ENCODE results near the gene PRKAG3. TPM values are rescaled to one million over a fixed set of nuclear protein-coding genes. Genes with fewer than 3 reads are reported as not detected.

Gene PRKAG3
- total and polyA plus RNA-seq, 2 donors (not counting 1 experiment from before 2014, with no cell fraction given): not detected

GRCh38 chr2:218877331-218877730, 45.7 kb upstream of the PRKAG3 start:
- Histone ChIP-seq H3K79me2 (ENCODE audit: control insufficient read depth, insufficient read depth, low read length) (peaks cover 2% of the 10 kb centered on the region), H3K9ac (ENCODE audit: low read length) (no peak overlapping the region), H2AFZ (ENCODE audit: insufficient read depth, low read depth, low read length, poor library complexity, severe bottlenecking) (no peak overlapping the region), H3K27ac (ENCODE audit: low read length in 2 of 2) (no peak overlapping the region), H4K20me1 (ENCODE audit: control insufficient read depth, insufficient read depth, low read length, poor library complexity, severe bottlenecking) (no peaks in the 10 kb centered on the region), H3K36me3 (replicated peaks in 1 of 2; ENCODE audit: control extremely low read depth in 1 of 2, control insufficient read depth in 1 of 2, extremely low read depth in 1 of 2, insufficient read depth in 2 of 2, low read length in 1 of 2) (no peaks in the 10 kb centered on the region), H3K27me3 (replicated peaks in 1 of 4; ENCODE audit: control extremely low read depth in 1 of 4, control insufficient read depth in 3 of 4, insufficient read depth in 4 of 4, low read length in 3 of 4) (peaks cover 0 to 34% (median 14%) of the 10 kb centered on the region in 4 experiments), H3K9me3 (ENCODE audit: control extremely low read depth in 1 of 3, control insufficient read depth in 2 of 3, insufficient read depth in 1 of 3, low read length in 2 of 3) (no peaks in the 10 kb centered on the region), H3K4me2 (replicated peaks; ENCODE audit: low read depth, low read length, poor library complexity, severe bottlenecking) (peak overlapping the region; percentile 24), H3K4me3 (ENCODE audit: control extremely low read depth in 1 of 5, extremely low read depth in 1 of 5, insufficient read depth in 1 of 5, low read depth in 2 of 5, low read length in 4 of 5) (no peak overlapping the region), H3K4me1 (ENCODE audit: control insufficient read depth in 2 of 2, insufficient read depth in 2 of 2, low read length in 2 of 2) (peaks cover 54 to 70% of the 10 kb centered on the region in 2 donors)
- intact Hi-C loops (cut with micrococcal nuclease): loop anchor here (5.0 to 10.0 kb wide), 2 partner anchors 105 to 163 kb away; partner anchors contain the start of gene TTLL4
- no peak for TF ChIP-seq EZH2 (IDR thresholded peaks at IDR 0.05; ENCODE audit: borderline replicate concordance, insufficient read depth, low read depth, low read length, poor library complexity, severe bottlenecking)
- TF ChIP-seq, protein P1, sequence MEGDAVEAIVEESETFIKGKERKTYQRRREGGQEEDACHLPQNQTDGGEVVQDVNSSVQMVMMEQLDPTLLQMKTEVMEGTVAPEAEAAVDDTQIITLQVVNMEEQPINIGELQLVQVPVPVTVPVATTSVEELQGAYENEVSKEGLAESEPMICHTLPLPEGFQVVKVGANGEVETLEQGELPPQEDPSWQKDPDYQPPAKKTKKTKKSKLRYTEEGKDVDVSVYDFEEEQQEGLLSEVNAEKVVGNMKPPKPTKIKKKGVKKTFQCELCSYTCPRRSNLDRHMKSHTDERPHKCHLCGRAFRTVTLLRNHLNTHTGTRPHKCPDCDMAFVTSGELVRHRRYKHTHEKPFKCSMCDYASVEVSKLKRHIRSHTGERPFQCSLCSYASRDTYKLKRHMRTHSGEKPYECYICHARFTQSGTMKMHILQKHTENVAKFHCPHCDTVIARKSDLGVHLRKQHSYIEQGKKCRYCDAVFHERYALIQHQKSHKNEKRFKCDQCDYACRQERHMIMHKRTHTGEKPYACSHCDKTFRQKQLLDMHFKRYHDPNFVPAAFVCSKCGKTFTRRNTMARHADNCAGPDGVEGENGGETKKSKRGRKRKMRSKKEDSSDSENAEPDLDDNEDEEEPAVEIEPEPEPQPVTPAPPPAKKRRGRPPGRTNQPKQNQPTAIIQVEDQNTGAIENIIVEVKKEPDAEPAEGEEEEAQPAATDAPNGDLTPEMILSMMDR (IDR thresholded peaks at IDR 0.05): no peak
- ChIA-PET POLR2A (interaction anchor here (1.4 to 15.0 kb wide), 2 partner anchors 9 to 18 kb away, joined by 3 to 490 read pairs; no protein-coding TSS in a partner anchor), CTCF (interaction anchor here (1.1 to 23.0 kb wide), 16 partner anchors 9 to 604 kb away, joined by 4 to 1627 read pairs (median 7); partner anchors contain the start of genes BCS1L, TTLL4 and ZNF142)
- 66% methylated on average over 3 of the region's 6 CpGs for WGBS (ENCODE audit: insufficient coverage)
- peaks cover 13% of the 10 kb centered on the region for H3K27me3 Mint-ChIP-seq
- ATAC-seq (ENCODE audit: low read depth) (no peak), DNase-seq (peak; percentile 39)
- peaks cover 59% of the 10 kb centered on the region for H3K4me1 Mint-ChIP-seq
- H3K4me3 Mint-ChIP-seq: no peak overlapping the region
- no peaks in the 10 kb centered on the region for H3K9me3 Mint-ChIP-seq (ENCODE audit: insufficient read depth)
- no peak overlapping the region for H3K27ac Mint-ChIP-seq

- intact Hi-C loops (cut with micrococcal nuclease): loop anchor here (1.0 to 10.0 kb wide), 4 partner anchors 22 to 162 kb away; partner anchors contain the start of gene TTLL4
- Histone ChIP-seq H3K4me2 (replicated peaks; ENCODE audit: low read depth, low read length, poor library complexity, severe bottlenecking) (peak overlapping the region; percentile 24), H4K20me1 (ENCODE audit: control insufficient read depth, insufficient read depth, low read length, poor library complexity, severe bottlenecking) (no peaks in the 10 kb centered on the region), H3K36me3 (replicated peaks in 1 of 2; ENCODE audit: control extremely low read depth in 1 of 2, control insufficient read depth in 1 of 2, extremely low read depth in 1 of 2, insufficient read depth in 2 of 2, low read length in 1 of 2) (no peaks in the 10 kb centered on the region), H3K27ac (ENCODE audit: low read length in 2 of 2) (no peak overlapping the region), H3K9me3 (ENCODE audit: control extremely low read depth in 1 of 3, control insufficient read depth in 2 of 3, insufficient read depth in 1 of 3, low read length in 2 of 3) (no peaks in the 10 kb centered on the region), H3K4me3 (ENCODE audit: control extremely low read depth in 1 of 5, extremely low read depth in 1 of 5, insufficient read depth in 1 of 5, low read depth in 2 of 5, low read length in 4 of 5) (no peak overlapping the region), H3K27me3 (replicated peaks in 1 of 4; ENCODE audit: control extremely low read depth in 1 of 4, control insufficient read depth in 3 of 4, insufficient read depth in 4 of 4, low read length in 3 of 4) (peaks cover 0 to 40% (median 17%) of the 10 kb centered on the region in 4 experiments), H3K9ac (ENCODE audit: low read length) (no peak overlapping the region), H3K4me1 (ENCODE audit: control insufficient read depth in 2 of 2, insufficient read depth in 2 of 2, low read length in 2 of 2) (peaks cover 54 to 70% of the 10 kb centered on the region in 2 donors), H3K79me2 (ENCODE audit: control insufficient read depth, insufficient read depth, low read length) (peaks cover 2% of the 10 kb centered on the region), H2AFZ (ENCODE audit: insufficient read depth, low read depth, low read length, poor library complexity, severe bottlenecking) (no peak overlapping the region)
- POLR2A ChIA-PET: interaction anchor here (1.4 to 15.0 kb wide), 2 partner anchors 10 to 19 kb away, joined by 3 to 490 read pairs; no protein-coding TSS in a partner anchor
- ATAC-seq (ENCODE audit: low read depth) (no peak), DNase-seq (peak; percentile 87)
- Mint-ChIP-seq H3K27ac (peak overlapping the region; percentile 23), H3K27me3 (peaks cover 19% of the 10 kb centered on the region), H3K4me1 (peaks cover 59% of the 10 kb centered on the region), H3K9me3 (ENCODE audit: insufficient read depth) (no peaks in the 10 kb centered on the region), H3K4me3 (peak overlapping the region; percentile 2)
- WGBS (ENCODE audit: insufficient coverage): 0% methylated on average over 1 of the region's 3 CpGs
- CTCF ChIA-PET: interaction anchor here (0.8 to 23.0 kb wide), 32 partner anchors 9 to 603 kb away, joined by 3 to 1627 read pairs (median 6); partner anchors contain the start of genes BCS1L, CDK5R2, TTLL4 and ZNF142
- TF ChIP-seq, protein P1 (IDR thresholded peaks at IDR 0.05): peak; percentile 94
- TF ChIP-seq EZH2 (IDR thresholded peaks at IDR 0.05; ENCODE audit: borderline replicate concordance, insufficient read depth, low read depth, low read length, poor library complexity, severe bottlenecking): no peak
These were observed 45.1 kb upstream of the PRKAG3 start for GRCh38 chr2:218876562-218877219.

All from B cell (primary cell).